Central memory CD8-positive, alpha-beta T cell (primary cell): ENCODE measurements around the gene GRK1.
"Not testable (repeated sequence)": the region's sequence is repeated elsewhere in the genome, so short reads cannot be mapped to it uniquely, and the experiment has no call there.

ENCODE experiments used
- ATAC-seq: fragments of 150-1000 bp; cut with Tn5 transposase; replicated peaks from 2 replicates; pipeline ENCODE4 v1.10.0; 2022; ENCODE audit warnings: mild to moderate bottlenecking, moderate FRiP score, moderate number of reproducible peaks; ENCODE audit not compliant: poor library complexity, severe bottlenecking; ENCODE audit errors: extremely low read depth
- DNase-seq, 2 donors: peaks; one replicate each; pipeline ENCODE4 v3.0.0; 2021; ENCODE audit warnings: low spot score in 2 of 2
- H3K27ac Mint-ChIP-seq: one replicate; pipeline ENCODE4 v1.8.0; 2022; ENCODE audit warnings: low read depth, mild to moderate bottlenecking, moderate library complexity, mixed read lengths
- H3K27me3 Mint-ChIP-seq: one replicate; pipeline ENCODE4 v1.8.0; 2022; ENCODE audit warnings: mixed read lengths
- H3K36me3 Mint-ChIP-seq: one replicate; pipeline ENCODE4 v1.8.0; 2022; ENCODE audit warnings: mild to moderate bottlenecking, moderate library complexity, mixed read lengths; ENCODE audit not compliant: insufficient read depth
- H3K4me1 Mint-ChIP-seq: one replicate; pipeline ENCODE4 v1.8.0; 2022; ENCODE audit warnings: mixed read lengths
- H3K4me3 Mint-ChIP-seq: one replicate; pipeline ENCODE4 v1.8.0; 2022; ENCODE audit warnings: mild to moderate bottlenecking, moderate library complexity, mixed read lengths
- H3K9me3 Mint-ChIP-seq: one replicate; pipeline ENCODE4 v1.8.0; 2022; ENCODE audit warnings: mixed read lengths

Gene GRK1

GRCh38 chr13:113666951-113667701, at the start of gene GRK1:
GRK1 (plus strand) TSS chr13:113667219; CDS start chr13:113667387, 168 bp downstream.
- Mint-ChIP-seq H3K27ac (no peak within 1 kb of the TSS), H3K36me3 (no peaks in the 10 kb centered on the region), H3K9me3 (peaks cover under 1% of the 10 kb centered on the region), H3K4me1 (no peaks in the 10 kb centered on the region), H3K4me3 (no peak within 1 kb of the TSS), H3K27me3 (no peaks in the 10 kb centered on the region)
- DNase-seq (no peak), ATAC-seq (no peak)

- Mint-ChIP-seq H3K36me3 (peaks cover 1% of the 10 kb centered on the region), H3K4me3 (no peak overlapping the region), H3K4me1 (no peaks in the 10 kb centered on the region), H3K27me3 (no peaks in the 10 kb centered on the region), H3K9me3 (no peaks in the 10 kb centered on the region), H3K27ac (peak overlapping the region; percentile 12)
- ATAC-seq, result no peak
- no peak for DNase-seq
Observed at GRCh38 chr13:113617961-113618360, 49.1 kb upstream of the GRK1 start.

DNA sequence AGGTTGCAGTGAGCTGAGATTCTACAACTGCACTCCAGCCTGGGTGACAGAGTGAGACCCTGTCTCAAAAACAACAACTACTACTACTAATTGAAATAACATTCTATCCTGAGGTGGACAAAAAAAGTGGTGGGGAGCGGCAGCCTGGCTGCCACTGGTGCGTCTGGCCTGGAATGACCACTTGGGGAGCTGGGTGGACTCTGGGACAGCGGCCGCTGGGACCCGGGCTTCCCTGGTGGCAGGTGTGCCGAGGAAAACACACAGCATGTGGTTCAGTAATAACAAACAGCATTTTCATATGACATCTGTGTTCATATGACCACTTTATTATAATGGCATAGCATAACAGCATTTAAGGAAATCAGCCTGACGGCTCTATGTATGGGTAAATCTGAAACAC, 48.6 kb upstream of the GRK1 start:
- Mint-ChIP-seq H3K27me3 (no peaks in the 10 kb centered on the region), H3K27ac (peak overlapping the region; percentile 12), H3K36me3 (peaks cover 1% of the 10 kb centered on the region), H3K4me3 (no peak overlapping the region), H3K9me3 (no peaks in the 10 kb centered on the region), H3K4me1 (no peaks in the 10 kb centered on the region)
- ATAC-seq, result no peak
- DNase-seq, result no peak

DNA sequence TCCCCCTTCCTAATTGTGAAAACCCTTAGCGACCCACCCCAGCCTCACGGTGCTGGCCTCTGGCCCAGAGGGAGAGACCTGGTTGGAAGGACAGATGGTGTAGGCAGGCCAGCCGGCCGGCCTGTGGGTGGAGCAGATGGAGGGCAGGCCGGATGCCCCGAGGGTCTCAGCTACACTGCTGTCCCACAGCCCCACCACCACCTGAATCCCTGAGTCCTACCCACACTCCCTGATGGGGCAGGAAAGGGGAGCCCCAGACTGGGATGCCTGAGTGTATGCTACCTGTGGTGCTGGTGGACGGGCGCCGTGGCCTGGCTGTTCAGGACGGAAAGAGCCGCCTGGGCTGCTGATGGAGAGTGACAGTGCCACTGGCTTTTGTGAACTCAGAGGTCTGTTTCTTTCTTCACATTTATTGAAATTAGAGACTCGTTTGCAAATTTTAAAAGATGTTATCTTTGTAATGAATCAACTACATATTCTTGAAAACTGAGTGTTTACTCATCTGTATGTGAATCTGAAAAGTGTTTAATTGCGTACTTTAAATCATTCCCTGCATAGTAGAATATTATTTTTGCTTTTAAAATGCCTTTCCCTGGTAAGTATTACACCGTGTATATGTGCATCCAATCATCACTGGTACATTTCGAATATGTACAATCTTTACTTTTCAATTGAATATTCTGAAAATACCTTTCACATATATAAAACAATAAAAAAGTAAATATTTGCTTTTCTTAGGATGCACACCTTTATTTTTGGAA, 46.8 kb upstream of the GRK1 start:
- Mint-ChIP-seq H3K27me3 (no peaks in the 10 kb centered on the region), H3K4me1 (no peaks in the 10 kb centered on the region), H3K9me3 (no peaks in the 10 kb centered on the region), H3K36me3 (peaks cover 1% of the 10 kb centered on the region), H3K4me3 (no peak overlapping the region), H3K27ac (no peak overlapping the region)
- no peak for ATAC-seq
- DNase-seq, result no peak

GRCh38 chr13:113621046-113621445, 46.0 kb upstream of the GRK1 start:
- ATAC-seq (no peak), DNase-seq (no peak)
- no peaks in the 10 kb centered on the region for H3K4me1 Mint-ChIP-seq
- H3K27me3 Mint-ChIP-seq, result no peaks in the 10 kb centered on the region
- H3K36me3 Mint-ChIP-seq, result peaks cover 1% of the 10 kb centered on the region
- H3K27ac Mint-ChIP-seq, result peak overlapping the region; percentile 29
- no peak overlapping the region for H3K4me3 Mint-ChIP-seq
- no peaks in the 10 kb centered on the region for H3K9me3 Mint-ChIP-seq

DNA sequence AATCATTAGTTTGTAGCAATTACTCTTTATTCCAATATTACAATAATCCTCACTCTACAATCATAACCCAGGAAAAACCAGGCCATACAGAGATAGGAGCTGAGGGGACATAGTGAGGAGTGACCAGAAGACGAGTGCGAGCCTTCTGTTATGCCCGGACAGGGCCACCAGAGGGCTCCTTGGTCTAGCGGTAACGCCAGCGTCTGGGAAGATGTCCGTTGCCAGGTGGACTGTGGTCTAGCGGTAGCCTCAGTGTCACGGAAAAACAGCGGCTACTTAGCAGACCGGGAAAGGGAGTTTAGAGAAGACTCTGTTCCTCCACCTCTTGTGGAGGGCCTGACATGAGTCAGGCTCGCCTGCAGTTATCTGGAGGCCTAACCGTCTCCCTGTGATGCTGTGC, 45.5 kb upstream of the GRK1 start:
- DNase-seq, H3K4me1 Mint-ChIP-seq, ATAC-seq, H3K4me3 Mint-ChIP-seq, H3K27me3 Mint-ChIP-seq, H3K9me3 Mint-ChIP-seq, H3K36me3 Mint-ChIP-seq: not testable (repeated sequence)
- H3K27ac Mint-ChIP-seq, result peak overlapping the region; percentile 29

DNA sequence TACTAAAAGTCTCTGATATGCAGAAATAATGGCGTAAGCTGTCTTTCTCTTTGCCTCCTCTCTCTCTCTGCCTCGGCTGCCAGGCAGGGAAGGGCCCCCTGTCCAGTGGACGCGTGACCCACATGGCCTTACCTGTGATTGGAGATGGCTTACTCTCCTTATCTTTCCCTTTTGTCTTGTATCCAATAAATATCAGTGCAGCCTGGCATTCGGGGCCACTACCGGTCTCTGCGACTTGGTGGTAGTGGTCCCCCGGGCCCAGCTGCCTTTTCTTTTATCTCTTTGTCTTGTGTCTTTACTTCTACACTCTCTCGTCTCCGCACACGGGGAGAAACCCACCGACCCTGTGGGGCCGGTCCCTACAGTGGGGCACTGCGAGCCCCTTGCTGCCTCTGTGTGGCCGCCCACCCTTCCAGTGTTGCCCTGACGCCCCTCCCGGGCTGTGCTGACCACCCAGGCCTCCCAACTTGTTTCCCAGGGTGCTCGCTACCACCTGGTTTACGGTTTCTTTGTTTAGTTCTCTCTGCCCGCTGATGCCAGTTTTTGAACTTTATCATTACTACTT, 45.0 kb upstream of the GRK1 start:
- not testable (repeated sequence) for H3K9me3 Mint-ChIP-seq, DNase-seq, H3K4me3 Mint-ChIP-seq, H3K27me3 Mint-ChIP-seq, H3K4me1 Mint-ChIP-seq, ATAC-seq, H3K36me3 Mint-ChIP-seq
- peak overlapping the region; percentile 29 for H3K27ac Mint-ChIP-seq

DNA sequence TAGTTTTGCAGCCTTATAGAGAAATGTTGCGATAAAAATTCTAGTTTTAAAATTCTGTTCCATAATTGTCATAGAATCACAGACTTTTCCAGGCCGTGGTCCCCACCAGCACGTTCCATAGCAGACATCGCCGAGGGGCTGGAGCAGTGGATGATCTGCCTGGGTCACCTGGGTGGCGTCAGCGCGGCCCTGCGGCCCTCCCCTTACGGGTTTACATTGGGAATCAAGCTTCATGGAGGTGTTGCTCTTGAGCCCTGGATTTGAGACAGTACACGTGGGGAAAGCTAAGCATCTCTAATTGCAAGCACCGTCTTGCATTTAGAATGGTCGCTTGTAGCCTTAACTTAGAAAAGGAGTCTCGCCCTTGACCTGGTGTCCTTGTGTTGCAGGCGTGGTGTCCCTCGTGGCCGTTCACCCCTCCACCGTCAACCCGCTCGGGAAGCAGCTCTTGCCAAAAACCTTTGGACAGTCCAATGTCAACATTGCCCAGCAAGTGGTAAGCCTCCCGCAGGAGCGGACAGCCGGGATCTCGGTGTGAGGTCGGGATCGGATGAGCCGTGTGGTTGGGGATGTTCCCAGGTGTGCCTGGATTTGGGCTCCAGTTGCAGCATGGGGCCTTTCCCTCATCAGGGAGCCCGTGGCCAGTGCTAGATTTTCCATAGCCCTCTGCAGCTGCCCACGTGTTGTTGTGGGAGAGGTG, 44.1 kb upstream of the GRK1 start:
- H3K9me3 Mint-ChIP-seq, result no peaks in the 10 kb centered on the region
- ATAC-seq (no peak), DNase-seq (no peak)
- no peak overlapping the region for H3K27ac Mint-ChIP-seq
- no peaks in the 10 kb centered on the region for H3K27me3 Mint-ChIP-seq
- H3K4me3 Mint-ChIP-seq, result no peak overlapping the region
- H3K36me3 Mint-ChIP-seq, result peaks cover 2% of the 10 kb centered on the region
- no peaks in the 10 kb centered on the region for H3K4me1 Mint-ChIP-seq

GRCh38 chr13:113623491-113624234, 43.4 kb upstream of the GRK1 start:
- no peak overlapping the region for H3K4me3 Mint-ChIP-seq
- H3K4me1 Mint-ChIP-seq, result peaks cover 3% of the 10 kb centered on the region
- DNase-seq, result no peak
- no peak for ATAC-seq
- H3K9me3 Mint-ChIP-seq, result no peaks in the 10 kb centered on the region
- H3K36me3 Mint-ChIP-seq, result peaks cover 4% of the 10 kb centered on the region
- H3K27me3 Mint-ChIP-seq, result no peaks in the 10 kb centered on the region
- H3K27ac Mint-ChIP-seq, result no peak overlapping the region

GRCh38 chr13:113624235-113624587, 42.8 kb upstream of the GRK1 start:
- no peak overlapping the region for H3K4me3 Mint-ChIP-seq
- no peak for ATAC-seq
- DNase-seq, result no peak
- no peaks in the 10 kb centered on the region for H3K9me3 Mint-ChIP-seq
- H3K27me3 Mint-ChIP-seq, result no peaks in the 10 kb centered on the region
- peaks cover 7% of the 10 kb centered on the region for H3K4me1 Mint-ChIP-seq
- peaks cover 4% of the 10 kb centered on the region for H3K36me3 Mint-ChIP-seq
- no peak overlapping the region for H3K27ac Mint-ChIP-seq

- H3K27me3 Mint-ChIP-seq, H3K27ac Mint-ChIP-seq, H3K9me3 Mint-ChIP-seq, H3K4me1 Mint-ChIP-seq, H3K36me3 Mint-ChIP-seq, DNase-seq, H3K4me3 Mint-ChIP-seq, ATAC-seq: not testable (repeated sequence)
Observed at GRCh38 chr13:113624640-113625304, 42.2 kb upstream of the GRK1 start.
